Measurements from ENCODE around the gene NBPF10.
"Not testable (repeated sequence)": the region's sequence is repeated elsewhere in the genome, so short reads cannot be mapped to it uniquely, and the experiment has no call there.

NBPF10 gene, protein sequence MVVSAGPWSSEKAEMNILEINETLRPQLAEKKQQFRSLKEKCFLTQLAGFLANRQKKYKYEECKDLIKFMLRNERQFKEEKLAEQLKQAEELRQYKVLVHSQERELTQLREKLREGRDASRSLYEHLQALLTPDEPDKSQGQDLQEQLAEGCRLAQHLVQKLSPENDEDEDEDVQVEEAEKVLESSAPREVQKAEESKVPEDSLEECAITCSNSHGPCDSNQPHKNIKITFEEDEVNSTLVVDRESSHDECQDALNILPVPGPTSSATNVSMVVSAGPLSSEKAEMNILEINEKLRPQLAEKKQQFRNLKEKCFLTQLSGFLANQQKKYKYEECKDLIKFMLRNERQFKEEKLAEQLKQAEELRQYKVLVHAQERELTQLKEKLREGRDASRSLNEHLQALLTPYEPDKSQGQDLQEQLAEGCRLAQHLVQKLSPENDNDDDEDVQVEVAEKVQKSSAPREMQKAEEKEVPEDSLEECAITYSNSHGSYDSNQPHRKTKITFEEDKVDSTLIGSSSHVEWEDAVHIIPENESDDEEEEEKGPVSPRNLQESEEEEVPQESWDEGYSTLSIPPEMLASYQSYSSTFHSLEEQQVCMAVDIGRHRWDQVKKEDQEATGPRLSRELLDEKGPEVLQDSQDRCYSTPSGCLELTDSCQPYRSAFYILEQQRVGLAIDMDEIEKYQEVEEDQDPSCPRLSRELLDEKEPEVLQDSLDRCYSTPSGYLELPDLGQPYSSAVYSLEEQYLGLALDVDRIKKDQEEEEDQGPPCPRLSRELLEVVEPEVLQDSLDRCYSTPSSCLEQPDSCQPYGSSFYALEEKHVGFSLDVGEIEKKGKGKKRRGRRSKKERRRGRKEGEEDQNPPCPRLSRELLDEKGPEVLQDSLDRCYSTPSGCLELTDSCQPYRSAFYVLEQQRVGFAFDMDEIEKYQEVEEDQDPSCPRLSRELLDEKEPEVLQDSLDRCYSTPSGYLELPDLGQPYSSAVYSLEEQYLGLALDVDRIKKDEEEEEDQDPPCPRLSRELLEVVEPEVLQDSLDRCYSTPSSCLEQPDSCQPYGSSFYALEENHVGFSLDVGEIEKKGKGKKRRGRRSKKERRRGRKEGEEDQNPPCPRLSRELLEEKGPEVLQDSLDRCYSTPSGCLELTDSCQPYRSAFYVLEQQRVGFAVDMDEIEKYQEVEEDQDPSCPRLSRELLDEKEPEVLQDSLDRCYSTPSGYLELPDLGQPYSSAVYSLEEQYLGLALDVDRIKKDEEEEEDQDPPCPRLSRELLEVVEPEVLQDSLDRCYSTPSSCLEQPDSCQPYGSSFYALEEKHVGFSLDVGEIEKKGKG (N-terminal part only)

DNA sequence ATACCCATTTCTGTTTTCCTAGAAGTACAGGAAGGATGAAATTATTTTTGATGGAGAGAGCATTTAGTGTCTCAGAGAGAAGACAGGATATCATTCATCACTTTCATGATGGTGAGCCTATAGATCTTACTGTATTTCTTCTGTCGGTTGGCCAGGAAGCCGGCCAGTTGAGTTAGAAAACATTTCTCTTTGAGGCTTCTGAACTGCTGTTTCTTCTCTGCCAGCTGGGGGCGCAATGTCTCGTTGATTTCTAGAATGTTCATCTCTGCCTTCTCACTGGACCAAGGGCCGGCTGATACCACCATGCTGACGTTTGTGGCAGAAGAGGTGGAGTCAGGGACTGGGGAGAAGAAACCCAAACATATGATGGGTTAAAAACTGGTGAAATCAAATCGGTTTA lies at the start of gene NBPF10:
TSS of gene NBPF10 (minus strand) at position 340 of the 400 bp plus-strand sequence. CDS start at position 305, 35 bp downstream.
- DNase-seq: peak; percentile 0

DNA sequence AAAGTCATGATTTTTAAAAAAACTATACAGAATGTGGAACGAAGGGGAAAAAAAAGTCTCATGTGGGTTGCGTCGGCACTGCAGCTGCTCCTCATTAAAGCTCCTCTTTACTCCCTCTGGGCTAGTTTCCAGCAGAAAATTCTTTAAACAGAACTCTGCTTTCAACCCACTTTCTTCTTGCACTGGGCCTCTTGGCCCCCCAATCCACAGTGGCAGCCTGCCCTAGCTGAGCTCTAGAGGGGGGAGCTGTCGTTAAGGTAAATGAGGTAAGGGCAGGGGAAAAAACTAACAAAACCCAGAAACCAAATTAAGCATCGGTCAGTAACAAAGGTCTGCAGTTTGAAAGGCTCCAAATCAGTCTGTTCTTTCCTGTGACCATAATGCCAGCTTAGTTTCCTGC lies 29.9 kb upstream of the NBPF10 start:
- DNase-seq: not testable (repeated sequence)

DNA sequence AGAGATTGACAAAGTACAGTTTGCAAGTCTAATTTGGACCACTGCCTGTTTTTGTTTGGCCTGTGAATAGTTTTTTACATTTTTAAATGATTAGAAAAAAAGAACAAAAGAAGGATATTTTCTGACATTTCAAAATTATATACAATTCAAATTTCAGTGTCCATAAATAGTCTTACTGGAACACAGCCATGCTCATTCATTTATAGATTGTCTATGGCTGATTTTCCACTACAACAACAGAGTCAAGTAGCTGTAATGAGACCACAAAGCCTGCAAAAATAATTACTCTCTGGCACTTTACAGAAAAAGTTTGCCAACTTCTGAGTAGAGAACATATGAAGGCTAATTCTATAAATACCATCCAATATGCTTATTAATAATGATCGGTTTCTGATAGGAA lies 23.1 kb upstream of the NBPF10 start:
- not testable (repeated sequence) for DNase-seq

DNA sequence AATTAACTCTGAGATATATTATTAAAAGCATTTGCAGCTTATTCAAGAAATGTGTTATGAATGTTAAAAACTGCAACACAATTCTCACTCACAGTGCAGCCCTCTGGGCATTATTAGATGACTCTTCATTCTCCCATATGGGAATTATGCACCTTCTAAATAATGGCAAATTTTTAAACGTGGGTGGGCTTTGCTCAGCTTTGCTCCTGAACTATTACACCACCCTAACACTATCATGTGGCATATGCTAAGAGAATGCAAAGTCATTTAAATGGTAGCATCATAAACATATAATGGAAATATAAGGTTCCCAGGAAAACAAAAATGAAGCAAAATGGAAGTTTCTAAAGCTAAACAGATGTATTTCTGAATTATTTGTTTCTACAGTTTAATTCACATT lies 22.7 kb upstream of the NBPF10 start:
- not testable (repeated sequence) for DNase-seq
